ENCODE measurements around the gene IMMP2L. TPM values are rescaled to one million over a fixed set of nuclear protein-coding genes. Genes with fewer than 3 reads are reported as not detected.
A peak's percentile ranks its signal among the peaks of the same experiment; 100 is the strongest.

The IMMP2L gene
- total and polyA plus RNA-seq, 4 donors: 9.2 to 34.7 (median 11.1) TPM

- DNase-seq: peak in 1 of 3 donors; percentile 48
- 53 to 62% methylated on average over 1 of the region's 1 CpG for WGBS, 2 donors
- no peak overlapping the region for H3K9ac ChIP-seq (ENCODE audit: insufficient read depth in 1 of 2, low read length in 2 of 2)
Observed at GRCh38 chr7:111113263-111114017, 448.9 kb downstream of the IMMP2L start.

GRCh38 chr7:111112439-111112838, 449.9 kb downstream of the IMMP2L start:
- 51 to 77% methylated on average over 2 of the region's 2 CpGs for WGBS, 2 donors
- no peak overlapping the region for H3K27ac ChIP-seq (ENCODE audit: low read depth in 1 of 2, low read length in 1 of 2)
- H3K36me3 ChIP-seq (ENCODE audit: control insufficient read depth in 4 of 4, insufficient read depth in 4 of 4, low read length in 4 of 4): no peaks in the 10 kb centered on the region
- no peak overlapping the region for H3K4me3 ChIP-seq
- no peak for DNase-seq
- TF ChIP-seq CTCF (IDR thresholded peaks at IDR 0.05; ENCODE audit: control extremely low read depth, extremely low read depth): no peak
- H3K9me3 ChIP-seq (ENCODE audit: control insufficient read depth in 4 of 4, insufficient read depth in 3 of 4, low read length in 3 of 4): no peaks in the 10 kb centered on the region
- peaks cover 0 to 31% (median 7%) of the 10 kb centered on the region in 5 donors for H3K4me1 ChIP-seq (ENCODE audit: control insufficient read depth in 5 of 5, insufficient read depth in 5 of 5, low read length in 5 of 5)
- no peak overlapping the region for H3K9ac ChIP-seq (ENCODE audit: insufficient read depth in 1 of 2, low read length in 2 of 2)
- no peak for ATAC-seq (ENCODE audit: insufficient read depth, low FRiP score)
- H3K27me3 ChIP-seq (ENCODE audit: control insufficient read depth in 3 of 3, insufficient read depth in 3 of 3, low read length in 2 of 3): no peaks in the 10 kb centered on the region

More at GRCh38 chr7:111113263-111114017, 448.9 kb downstream of the IMMP2L start:
- no peaks in the 10 kb centered on the region for H3K9me3 ChIP-seq (ENCODE audit: control insufficient read depth in 4 of 4, insufficient read depth in 3 of 4, low read length in 3 of 4)
- no peaks in the 10 kb centered on the region for H3K36me3 ChIP-seq (ENCODE audit: control insufficient read depth in 4 of 4, insufficient read depth in 4 of 4, low read length in 4 of 4)
- H3K4me3 ChIP-seq: no peak overlapping the region
- no peak overlapping the region for H3K27ac ChIP-seq (ENCODE audit: low read depth in 1 of 2, low read length in 1 of 2)
- peaks cover 0 to 24% (median 6%) of the 10 kb centered on the region in 5 donors for H3K4me1 ChIP-seq (ENCODE audit: control insufficient read depth in 5 of 5, insufficient read depth in 5 of 5, low read length in 5 of 5)
- no peak for TF ChIP-seq CTCF (IDR thresholded peaks at IDR 0.05; ENCODE audit: control extremely low read depth, extremely low read depth)
- no peaks in the 10 kb centered on the region for H3K27me3 ChIP-seq (ENCODE audit: control insufficient read depth in 3 of 3, insufficient read depth in 3 of 3, low read length in 2 of 3)
- ATAC-seq (ENCODE audit: insufficient read depth, low FRiP score): no peak

GRCh38 chr7:111108496-111108895, 453.8 kb downstream of the IMMP2L start:
- no peak for TF ChIP-seq CTCF (IDR thresholded peaks at IDR 0.05; ENCODE audit: control extremely low read depth, extremely low read depth)
- H3K9me3 ChIP-seq (ENCODE audit: control insufficient read depth in 4 of 4, insufficient read depth in 3 of 4, low read length in 3 of 4): no peaks in the 10 kb centered on the region
- H3K36me3 ChIP-seq (ENCODE audit: control insufficient read depth in 4 of 4, insufficient read depth in 4 of 4, low read length in 4 of 4): no peaks in the 10 kb centered on the region
- H3K9ac ChIP-seq (ENCODE audit: insufficient read depth in 1 of 2, low read length in 2 of 2): no peak overlapping the region
- no peak overlapping the region for H3K27ac ChIP-seq (ENCODE audit: low read depth in 1 of 2, low read length in 1 of 2)
- WGBS, 2 donors: 80 to 88% methylated on average over 3 of the region's 3 CpGs
- ATAC-seq (ENCODE audit: insufficient read depth, low FRiP score) (no peak), DNase-seq (peak in 2 of 3 donors; percentile 69 to 71)
- H3K27me3 ChIP-seq (ENCODE audit: control insufficient read depth in 3 of 3, insufficient read depth in 3 of 3, low read length in 2 of 3): no peaks in the 10 kb centered on the region
- peaks cover 0 to 51% (median 7%) of the 10 kb centered on the region in 5 donors for H3K4me1 ChIP-seq (ENCODE audit: control insufficient read depth in 5 of 5, insufficient read depth in 5 of 5, low read length in 5 of 5)
- H3K4me3 ChIP-seq: no peak overlapping the region

Measured in lung (tissue), 12 donors.